ENCODE results near the gene VWDE.

DNA sequence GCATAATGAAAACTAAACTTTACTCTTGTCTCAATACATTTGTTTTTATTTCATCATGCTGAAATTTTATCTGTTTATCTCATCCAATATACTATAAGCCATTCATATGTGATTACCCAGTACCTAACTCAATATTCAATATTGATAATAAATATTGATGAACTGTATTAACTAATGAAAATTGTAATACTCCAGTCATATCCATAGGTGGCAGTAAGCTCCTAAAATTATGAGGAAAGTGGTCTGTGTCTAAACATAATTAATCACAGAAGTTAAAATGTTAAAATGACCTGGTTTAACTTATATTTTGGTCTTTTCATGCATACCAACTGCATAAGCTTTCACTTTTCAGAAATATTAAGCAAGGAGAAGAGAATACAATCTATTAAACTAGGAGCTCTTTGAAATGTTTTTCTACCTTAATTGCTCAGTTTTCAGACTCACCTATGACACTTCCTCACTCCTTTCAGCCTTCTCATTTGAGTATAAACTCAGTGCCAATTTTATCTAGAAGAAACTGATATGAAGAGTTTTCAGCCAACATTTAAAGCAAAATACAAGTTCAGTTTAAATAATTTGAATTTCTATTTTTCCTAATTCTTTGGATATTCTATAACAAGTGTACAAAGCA lies 30.5 kb upstream of the VWDE start:
- no peak for TF ChIP-seq FOS (IDR thresholded peaks at IDR 0.05; ENCODE audit: borderline replicate concordance, insufficient read depth, low read length)
- TF ChIP-seq, protein P1, sequence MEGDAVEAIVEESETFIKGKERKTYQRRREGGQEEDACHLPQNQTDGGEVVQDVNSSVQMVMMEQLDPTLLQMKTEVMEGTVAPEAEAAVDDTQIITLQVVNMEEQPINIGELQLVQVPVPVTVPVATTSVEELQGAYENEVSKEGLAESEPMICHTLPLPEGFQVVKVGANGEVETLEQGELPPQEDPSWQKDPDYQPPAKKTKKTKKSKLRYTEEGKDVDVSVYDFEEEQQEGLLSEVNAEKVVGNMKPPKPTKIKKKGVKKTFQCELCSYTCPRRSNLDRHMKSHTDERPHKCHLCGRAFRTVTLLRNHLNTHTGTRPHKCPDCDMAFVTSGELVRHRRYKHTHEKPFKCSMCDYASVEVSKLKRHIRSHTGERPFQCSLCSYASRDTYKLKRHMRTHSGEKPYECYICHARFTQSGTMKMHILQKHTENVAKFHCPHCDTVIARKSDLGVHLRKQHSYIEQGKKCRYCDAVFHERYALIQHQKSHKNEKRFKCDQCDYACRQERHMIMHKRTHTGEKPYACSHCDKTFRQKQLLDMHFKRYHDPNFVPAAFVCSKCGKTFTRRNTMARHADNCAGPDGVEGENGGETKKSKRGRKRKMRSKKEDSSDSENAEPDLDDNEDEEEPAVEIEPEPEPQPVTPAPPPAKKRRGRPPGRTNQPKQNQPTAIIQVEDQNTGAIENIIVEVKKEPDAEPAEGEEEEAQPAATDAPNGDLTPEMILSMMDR (IDR thresholded peaks at IDR 0.05; ENCODE audit: extremely low read depth in 1 of 2, insufficient read depth in 1 of 2, low read depth in 1 of 2, low read length in 2 of 2): peak in 1 of 2 donors; percentile 25
